ENCODE results near the gene DOCK4. TPM values are rescaled to one million over a fixed set of nuclear protein-coding genes. Genes with fewer than 3 reads are reported as not detected.

Gene DOCK4
- total RNA-seq, 2 experiments from 2014 or later = 0.32 TPM

- H3K27ac Mint-ChIP-seq = no peak overlapping the region
- H3K4me1 Mint-ChIP-seq = no peaks in the 10 kb centered on the region
- H3K4me3 Mint-ChIP-seq = no peak overlapping the region
- intact Hi-C loops (cut with DNase I, micrococcal nuclease) = no loop called here
- H3K9me3 Mint-ChIP-seq (ENCODE audit: low read depth) = no peaks in the 10 kb centered on the region
- DNase-seq (no peak), ATAC-seq (no peak)
- CTCF ChIA-PET = interaction anchor here (0.5 kb wide), 1 partner anchor 399 kb away, joined by 3 read pairs; no protein-coding TSS in a partner anchor
- H3K27me3 Mint-ChIP-seq = peaks cover 2% of the 10 kb centered on the region
- POLR2A ChIA-PET = no interaction called here
- H3K36me3 Mint-ChIP-seq (ENCODE audit: low read depth) = no peaks in the 10 kb centered on the region
Measured at GRCh38 chr7:111823826-111824225, 382.4 kb downstream of the DOCK4 start.

DNA sequence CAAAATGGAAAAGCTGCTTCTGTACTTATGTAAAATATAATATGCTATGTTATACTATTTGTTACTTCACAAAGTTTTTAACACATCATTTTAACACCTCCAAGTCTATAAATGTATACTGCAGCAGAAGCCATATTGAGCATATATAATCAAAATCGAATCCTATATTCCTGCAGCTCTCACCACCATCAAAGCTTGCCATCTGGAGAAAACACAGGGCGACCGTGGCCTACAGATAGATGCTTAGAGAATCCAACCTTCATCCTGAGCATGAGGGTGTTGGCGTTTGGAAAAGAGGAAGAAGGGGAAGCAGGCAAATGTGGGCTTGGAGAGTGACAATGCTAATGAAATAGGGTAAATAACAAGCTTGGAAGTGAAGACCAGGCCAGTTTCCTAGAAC lies 385.2 kb downstream of the DOCK4 start:
- Mint-ChIP-seq H3K4me1 (no peaks in the 10 kb centered on the region), H3K4me3 (no peak overlapping the region), H3K9me3 (ENCODE audit: low read depth) (no peaks in the 10 kb centered on the region), H3K27me3 (no peaks in the 10 kb centered on the region), H3K36me3 (ENCODE audit: low read depth) (no peaks in the 10 kb centered on the region), H3K27ac (no peak overlapping the region)
- ChIA-PET CTCF (no interaction called here), POLR2A (no interaction called here)
- ATAC-seq = no peak
- intact Hi-C loops (cut with DNase I, micrococcal nuclease) = no loop called here
- DNase-seq = no peak

DNA sequence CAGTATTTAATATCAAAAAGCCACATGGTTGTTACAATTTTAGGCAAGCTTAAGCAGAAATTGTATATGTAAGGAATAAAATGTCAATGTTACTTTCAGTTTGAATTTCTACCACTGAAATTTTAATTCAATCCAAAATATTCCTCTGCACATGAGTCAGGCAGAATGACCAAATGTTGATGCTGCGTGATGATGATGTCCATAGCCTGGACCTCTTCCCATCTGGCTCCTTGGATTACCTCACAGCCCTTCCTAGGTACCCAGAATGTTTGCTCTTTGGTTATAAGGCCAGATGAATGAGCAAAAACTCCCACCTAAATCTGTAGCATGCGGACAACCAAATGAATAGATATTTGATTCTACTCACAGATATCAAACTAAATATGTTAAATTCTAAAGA lies 385.6 kb downstream of the DOCK4 start:
- CTCF ChIA-PET = no interaction called here
- no peaks in the 10 kb centered on the region for H3K36me3 Mint-ChIP-seq (ENCODE audit: low read depth)

DNA sequence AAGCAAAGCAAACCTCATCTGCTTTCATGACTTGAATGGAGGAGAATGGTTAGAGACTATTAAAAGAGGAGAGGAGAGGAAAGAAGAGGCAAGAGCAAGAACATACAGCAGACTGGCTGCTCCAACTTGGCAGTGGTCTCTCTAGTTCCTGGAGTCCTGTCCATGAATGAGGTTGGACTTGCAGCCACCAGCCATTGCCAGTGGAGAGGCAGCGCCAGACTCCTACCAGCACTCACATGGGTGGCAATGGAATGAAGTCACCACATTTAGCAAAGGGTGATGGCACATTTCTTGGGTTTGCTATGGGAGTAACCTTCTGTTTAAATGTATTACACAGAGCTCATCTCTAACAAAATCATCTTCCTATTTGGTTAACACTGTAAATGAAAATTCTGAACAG lies 386.1 kb downstream of the DOCK4 start:
- ChIA-PET CTCF (no interaction called here), POLR2A (no interaction called here)
- no peak for ATAC-seq
- H3K9me3 Mint-ChIP-seq (ENCODE audit: low read depth) = no peaks in the 10 kb centered on the region
- no peak for DNase-seq
- intact Hi-C loops (cut with DNase I, micrococcal nuclease) = no loop called here
- H3K27me3 Mint-ChIP-seq = no peaks in the 10 kb centered on the region
- no peaks in the 10 kb centered on the region for H3K36me3 Mint-ChIP-seq (ENCODE audit: low read depth)
- H3K4me1 Mint-ChIP-seq = no peaks in the 10 kb centered on the region
- no peak overlapping the region for H3K27ac Mint-ChIP-seq
- no peak overlapping the region for H3K4me3 Mint-ChIP-seq

More for the DNA sequence above, 385.6 kb downstream of the DOCK4 start:
- DNase-seq (no peak), ATAC-seq (no peak)
- H3K4me3 Mint-ChIP-seq = no peak overlapping the region
- intact Hi-C loops (cut with DNase I, micrococcal nuclease) = no loop called here
- H3K9me3 Mint-ChIP-seq (ENCODE audit: low read depth) = no peaks in the 10 kb centered on the region
- no peaks in the 10 kb centered on the region for H3K27me3 Mint-ChIP-seq
- H3K4me1 Mint-ChIP-seq = no peaks in the 10 kb centered on the region
- no peak overlapping the region for H3K27ac Mint-ChIP-seq
- POLR2A ChIA-PET = no interaction called here

GRCh38 chr7:111815354-111815753 lies 390.8 kb downstream of the DOCK4 start:
- ATAC-seq (no peak), DNase-seq (no peak)
- POLR2A ChIA-PET = no interaction called here
- Mint-ChIP-seq H3K9me3 (ENCODE audit: low read depth) (no peaks in the 10 kb centered on the region), H3K4me3 (no peak overlapping the region), H3K27me3 (no peaks in the 10 kb centered on the region), H3K4me1 (no peaks in the 10 kb centered on the region), H3K27ac (no peak overlapping the region), H3K36me3 (ENCODE audit: low read depth) (no peaks in the 10 kb centered on the region)
- CTCF ChIA-PET = no interaction called here
- intact Hi-C loops (cut with DNase I, micrococcal nuclease) = no loop called here

DNA sequence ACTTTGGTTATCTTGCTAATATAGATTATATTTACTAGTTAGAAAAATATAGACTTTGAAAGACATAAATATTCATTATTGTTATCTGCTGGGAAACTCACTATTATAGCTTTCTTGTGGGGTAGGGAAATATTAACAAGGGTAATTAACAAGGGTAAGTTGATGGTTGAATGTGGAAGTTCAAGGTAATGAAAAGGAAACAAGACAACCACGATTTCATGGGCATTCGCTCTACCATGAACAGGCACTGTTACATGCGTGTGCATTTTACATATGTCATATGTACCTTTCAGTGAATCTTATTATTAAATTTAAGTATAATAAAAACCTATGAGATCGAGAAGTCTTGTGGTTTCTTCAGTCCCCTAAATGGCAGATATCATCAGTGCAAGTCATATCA lies 392.9 kb downstream of the DOCK4 start:
- H3K27ac Mint-ChIP-seq = no peak overlapping the region
- intact Hi-C loops (cut with DNase I, micrococcal nuclease) = no loop called here
- H3K27me3 Mint-ChIP-seq = no peaks in the 10 kb centered on the region
- no peak for DNase-seq
- no peak for ATAC-seq
- POLR2A ChIA-PET = no interaction called here
- H3K4me3 Mint-ChIP-seq = no peak overlapping the region
- CTCF ChIA-PET = no interaction called here
- H3K9me3 Mint-ChIP-seq (ENCODE audit: low read depth) = no peaks in the 10 kb centered on the region
- no peaks in the 10 kb centered on the region for H3K4me1 Mint-ChIP-seq
- no peaks in the 10 kb centered on the region for H3K36me3 Mint-ChIP-seq (ENCODE audit: low read depth)

- H3K27ac Mint-ChIP-seq = no peak overlapping the region
Measured at GRCh38 chr7:111806232-111806631, 400.0 kb downstream of the DOCK4 start.

DNA sequence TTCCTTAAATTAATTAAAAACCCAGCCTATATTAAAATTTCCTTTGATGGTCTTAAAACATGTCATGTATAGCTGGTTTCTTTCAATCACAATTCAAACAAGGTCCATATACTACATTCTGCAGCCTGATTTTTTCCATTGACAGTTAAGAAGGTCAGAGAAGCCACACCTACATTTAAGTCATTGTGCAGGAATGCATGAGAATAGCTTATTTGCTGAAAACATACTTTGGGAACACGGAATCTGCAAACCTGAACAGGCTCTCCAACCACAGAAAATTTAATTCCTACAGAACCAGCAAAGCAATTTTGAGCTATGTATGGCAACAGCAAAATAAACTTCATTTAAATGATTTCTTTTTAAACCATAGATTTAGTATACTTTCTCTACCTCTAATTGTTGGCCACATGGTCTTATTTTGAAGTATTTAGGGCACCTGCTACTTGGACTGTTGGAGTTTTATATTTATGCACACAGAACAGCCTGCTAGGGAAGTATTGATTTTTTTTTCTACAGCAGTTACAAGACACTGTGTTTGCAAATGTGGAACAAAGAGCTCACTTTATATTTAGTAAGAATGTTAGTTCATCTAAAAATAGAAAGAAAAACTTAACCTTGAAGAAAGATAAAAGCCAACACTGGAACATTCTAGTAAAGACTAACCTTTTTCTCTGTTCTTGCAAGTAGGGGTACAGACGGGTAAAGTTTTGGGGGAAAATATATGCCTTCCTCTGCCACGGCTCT lies 403.0 kb downstream of the DOCK4 start:
- H3K9me3 Mint-ChIP-seq (ENCODE audit: low read depth) = peaks cover 19% of the 10 kb centered on the region
- H3K4me3 Mint-ChIP-seq = no peak overlapping the region
- CTCF ChIA-PET = no interaction called here

More at GRCh38 chr7:111806232-111806631, 400.0 kb downstream of the DOCK4 start:
- H3K4me3 Mint-ChIP-seq = no peak overlapping the region
- DNase-seq (no peak), ATAC-seq (no peak)
- H3K36me3 Mint-ChIP-seq (ENCODE audit: low read depth) = peaks cover 1% of the 10 kb centered on the region
- ChIA-PET POLR2A (no interaction called here), CTCF (interaction anchor here (0.6 kb wide), 1 partner anchor 54 kb away, joined by 3 read pairs; no protein-coding TSS in a partner anchor)
- H3K9me3 Mint-ChIP-seq (ENCODE audit: low read depth) = peaks cover 4% of the 10 kb centered on the region
- no peaks in the 10 kb centered on the region for H3K4me1 Mint-ChIP-seq
- H3K27me3 Mint-ChIP-seq = peaks cover 3% of the 10 kb centered on the region
- intact Hi-C loops (cut with DNase I, micrococcal nuclease) = no loop called here

DNA sequence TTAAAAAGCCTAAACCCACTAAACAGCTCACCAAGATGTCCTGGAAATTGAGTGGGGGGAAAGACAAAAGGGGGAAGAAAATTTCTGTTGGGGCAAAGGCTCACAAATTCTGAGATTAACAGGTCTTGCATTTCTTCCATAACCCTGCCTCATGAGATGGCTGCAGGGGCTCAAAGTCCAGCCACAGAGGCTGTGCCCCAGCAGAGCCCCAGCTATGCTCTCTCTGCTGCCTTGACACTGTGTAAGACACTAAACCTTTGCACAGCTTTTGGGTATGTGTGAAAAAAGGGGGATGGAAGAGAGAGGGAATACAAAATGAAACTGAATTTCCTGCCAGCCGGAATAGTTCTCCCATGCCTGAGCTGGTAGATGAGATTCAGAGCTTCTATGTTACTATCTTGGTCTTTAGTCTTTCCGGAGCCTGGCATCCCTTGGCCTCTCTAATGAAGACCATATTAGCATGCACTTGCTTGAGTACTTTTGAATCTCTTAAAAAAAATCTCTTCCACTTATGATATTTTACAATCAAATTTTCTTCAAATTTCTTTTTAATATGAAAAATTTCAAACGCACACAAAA lies 403.9 kb downstream of the DOCK4 start:
- intact Hi-C loops (cut with DNase I, micrococcal nuclease) = no loop called here
- Mint-ChIP-seq H3K4me3 (no peak overlapping the region), H3K36me3 (ENCODE audit: low read depth) (peaks cover 4% of the 10 kb centered on the region), H3K27ac (no peak overlapping the region), H3K9me3 (ENCODE audit: low read depth) (peaks cover 21% of the 10 kb centered on the region), H3K4me1 (no peaks in the 10 kb centered on the region), H3K27me3 (peaks cover 3% of the 10 kb centered on the region)
- POLR2A ChIA-PET = no interaction called here
- CTCF ChIA-PET = no interaction called here
- no peak for ATAC-seq
- no peak for DNase-seq

More for the DNA sequence above, 403.0 kb downstream of the DOCK4 start:
- no peak overlapping the region for H3K27ac Mint-ChIP-seq
- POLR2A ChIA-PET = no interaction called here
- no peak for ATAC-seq
- H3K36me3 Mint-ChIP-seq (ENCODE audit: low read depth) = peaks cover 3% of the 10 kb centered on the region
- intact Hi-C loops (cut with DNase I, micrococcal nuclease) = no loop called here
- peaks cover 3% of the 10 kb centered on the region for H3K27me3 Mint-ChIP-seq
- no peak for DNase-seq
- no peaks in the 10 kb centered on the region for H3K4me1 Mint-ChIP-seq

DNA sequence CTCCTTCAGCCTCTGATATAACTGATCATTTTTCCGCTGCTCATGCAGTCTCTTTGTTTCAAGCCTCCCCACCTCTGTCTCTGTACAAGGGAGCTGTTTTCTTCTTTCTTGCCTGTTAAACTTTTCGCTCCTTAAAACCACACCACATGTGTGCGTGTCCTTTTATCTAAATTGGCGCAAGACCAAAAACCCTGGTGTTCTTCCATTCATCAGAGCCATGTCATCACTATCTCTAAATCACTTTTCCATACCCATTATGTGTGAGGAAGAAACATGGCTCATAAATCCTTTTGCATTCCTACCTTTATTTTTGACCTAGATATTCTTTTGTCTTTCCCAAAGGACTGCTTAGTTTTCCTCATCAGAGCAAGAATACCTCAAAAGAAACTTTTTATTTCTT lies 404.9 kb downstream of the DOCK4 start:
- DNase-seq (no peak), ATAC-seq (no peak)
- intact Hi-C loops (cut with DNase I, micrococcal nuclease) = no loop called here
- H3K27me3 Mint-ChIP-seq = peaks cover 3% of the 10 kb centered on the region
- ChIA-PET CTCF (no interaction called here), POLR2A (no interaction called here)
- peaks cover 28% of the 10 kb centered on the region for H3K9me3 Mint-ChIP-seq (ENCODE audit: low read depth)
- H3K27ac Mint-ChIP-seq = no peak overlapping the region
- H3K4me1 Mint-ChIP-seq = no peaks in the 10 kb centered on the region
- H3K36me3 Mint-ChIP-seq (ENCODE audit: low read depth) = peaks cover 5% of the 10 kb centered on the region
- H3K4me3 Mint-ChIP-seq = no peak overlapping the region

- Mint-ChIP-seq H3K4me1 (no peaks in the 10 kb centered on the region), H3K36me3 (ENCODE audit: low read depth) (peaks cover 7% of the 10 kb centered on the region), H3K4me3 (no peak overlapping the region), H3K27me3 (no peaks in the 10 kb centered on the region), H3K27ac (no peak overlapping the region), H3K9me3 (ENCODE audit: low read depth) (peaks cover 57% of the 10 kb centered on the region)
- no peak for ATAC-seq
- intact Hi-C loops (cut with DNase I, micrococcal nuclease) = no loop called here
- peak; percentile 24 for DNase-seq
- ChIA-PET CTCF (no interaction called here), POLR2A (no interaction called here)
Measured at GRCh38 chr7:111796671-111797070, 409.5 kb downstream of the DOCK4 start.

- intact Hi-C loops (cut with DNase I, micrococcal nuclease) = no loop called here
- CTCF ChIA-PET = interaction anchor here (0.8 to 1.0 kb wide), 3 partner anchors 20 to 595 kb away, joined by 3 read pairs; no protein-coding TSS in a partner anchor
- DNase-seq = no peak
- Mint-ChIP-seq H3K9me3 (ENCODE audit: low read depth) (peaks cover 19% of the 10 kb centered on the region), H3K4me1 (no peaks in the 10 kb centered on the region), H3K27me3 (peaks cover 2% of the 10 kb centered on the region), H3K4me3 (no peak overlapping the region), H3K36me3 (ENCODE audit: low read depth) (peaks cover 1% of the 10 kb centered on the region), H3K27ac (no peak overlapping the region)
- POLR2A ChIA-PET = no interaction called here
- ATAC-seq = no peak
Measured at GRCh38 chr7:111789870-111790269, 416.3 kb downstream of the DOCK4 start.

Data from activated CD4-positive, alpha-beta T cell treated with anti-CD3 and anti-CD28 coated beads for 36 hours (primary cell).